ENCODE measurements around the gene OR2A1. TPM values are rescaled to one million over a fixed set of nuclear protein-coding genes. Genes with fewer than 3 reads are reported as not detected.

Gene OR2A1
- total RNA-seq, 6 experiments from 2014 or later = 0.09 TPM; not detected in 5

Other genes with a start within 250 kb of the OR2A1 start
- not detected for gene OR2A25, start 242.6 kb upstream of the OR2A1 start, total RNA-seq
- gene OR2A12, start 226.1 kb upstream of the OR2A1 start, total RNA-seq = not detected
- not detected for gene OR2A2, start 202.8 kb upstream of the OR2A1 start, total RNA-seq
- gene OR2A14, start 189.2 kb upstream of the OR2A1 start, total RNA-seq = not detected
- 1 to 10 TPM; 2.1 to 4.5 (median 3.5) TPM for gene CTAGE4, start 129.0 kb upstream of the OR2A1 start, total RNA-seq
- 10 to 100 TPM in 1 of 6 experiments, 1 to 10 TPM in 5; 3.6 to 10.8 (median 5.8) TPM for gene ARHGEF35, start 116.6 kb upstream of the OR2A1 start, total RNA-seq
- gene OR2A42, start 72.8 kb upstream of the OR2A1 start, total RNA-seq = not detected
- 1 to 10 TPM; 1.5 to 5.6 (median 3.5) TPM for gene OR2A7, start 47.6 kb upstream of the OR2A1 start, total RNA-seq
- gene CTAGE8, start 43.1 kb upstream of the OR2A1 start, total RNA-seq = 1 to 10 TPM in 2 of 6 experiments, under 1 TPM in 4; 0.53 to 1.3 (median 0.71) TPM
- gene ARHGEF5, start 43.0 kb downstream of the OR2A1 start, total RNA-seq = 10 to 100 TPM; 10.2 to 18.2 (median 15.0) TPM
- not detected for gene NOBOX, start 91.3 kb downstream of the OR2A1 start, total RNA-seq

All from right lobe of liver (tissue), 5 donors.